ENCODE measurements around the gene TASP1.
"Not testable (repeated sequence)": the region's sequence is repeated elsewhere in the genome, so short reads cannot be mapped to it uniquely, and the experiment has no call there.

Gene TASP1

DNA sequence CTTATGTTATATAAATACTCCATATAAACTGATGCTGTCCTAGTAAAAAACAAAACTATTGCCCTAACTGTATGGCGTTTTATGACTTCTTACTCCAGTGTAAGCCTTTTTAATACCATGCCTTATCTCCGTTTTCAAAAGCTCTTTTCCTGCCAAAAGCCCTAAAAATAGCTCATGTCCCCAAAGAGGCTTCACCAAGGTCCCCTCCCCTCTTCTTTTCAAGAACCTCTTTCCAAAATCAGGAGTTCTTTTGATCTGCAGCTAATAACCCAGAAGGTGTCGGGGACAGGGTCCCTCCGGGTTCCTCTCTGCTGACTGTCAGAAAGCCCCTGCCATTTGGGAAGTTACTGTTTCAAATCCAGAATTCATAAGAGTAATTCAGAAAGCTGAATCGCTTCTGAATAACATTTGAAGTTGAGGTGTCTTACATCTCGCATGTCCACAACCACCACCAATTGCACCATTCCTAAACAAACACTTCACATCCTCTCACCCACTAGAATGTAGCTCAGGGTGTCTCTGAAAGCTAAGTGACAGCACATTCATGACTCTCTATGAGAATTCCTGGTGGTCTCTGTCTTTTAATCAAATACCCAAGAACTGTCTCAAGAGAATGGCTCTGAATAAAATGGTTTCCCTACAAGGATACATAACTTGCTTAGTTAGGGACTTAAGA lies 13.3 kb downstream of the TASP1 start:
- Mint-ChIP-seq H3K9me3 (no peaks in the 10 kb centered on the region), H3K27me3 (no peaks in the 10 kb centered on the region), H3K4me1 (no peaks in the 10 kb centered on the region), H3K27ac (no peak overlapping the region), H3K36me3 (peaks cover 33% of the 10 kb centered on the region), H3K4me3 (no peak overlapping the region)
- ATAC-seq (ENCODE audit: low read depth) (no peak), DNase-seq (ENCODE audit: low spot score in 2 of 2) (no peak)

DNA sequence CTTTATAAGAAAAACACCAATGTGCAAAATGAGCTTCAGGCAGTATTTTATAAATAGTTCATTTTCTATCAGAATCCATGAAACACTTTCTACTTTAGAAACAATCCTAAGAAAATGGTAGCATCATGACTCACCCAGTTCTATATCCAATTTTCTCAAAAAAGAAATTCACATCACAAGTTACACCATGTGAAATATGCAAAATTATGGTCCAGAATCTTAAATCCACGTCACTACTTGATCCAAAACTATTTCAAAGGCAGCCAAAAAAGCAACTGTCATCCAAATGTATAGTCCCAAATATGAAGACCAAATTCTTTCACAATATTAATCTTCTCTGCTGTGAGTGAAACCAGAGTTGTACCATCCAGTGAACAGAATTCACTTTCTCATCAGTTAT lies 19.3 kb downstream of the TASP1 start:
- ATAC-seq (ENCODE audit: low read depth); DNase-seq (ENCODE audit: low spot score in 2 of 2); H3K4me3 Mint-ChIP-seq; H3K4me1 Mint-ChIP-seq; H3K27ac Mint-ChIP-seq; H3K27me3 Mint-ChIP-seq; H3K9me3 Mint-ChIP-seq: not testable (repeated sequence)
- H3K36me3 Mint-ChIP-seq = peaks cover 25% of the 10 kb centered on the region

DNA sequence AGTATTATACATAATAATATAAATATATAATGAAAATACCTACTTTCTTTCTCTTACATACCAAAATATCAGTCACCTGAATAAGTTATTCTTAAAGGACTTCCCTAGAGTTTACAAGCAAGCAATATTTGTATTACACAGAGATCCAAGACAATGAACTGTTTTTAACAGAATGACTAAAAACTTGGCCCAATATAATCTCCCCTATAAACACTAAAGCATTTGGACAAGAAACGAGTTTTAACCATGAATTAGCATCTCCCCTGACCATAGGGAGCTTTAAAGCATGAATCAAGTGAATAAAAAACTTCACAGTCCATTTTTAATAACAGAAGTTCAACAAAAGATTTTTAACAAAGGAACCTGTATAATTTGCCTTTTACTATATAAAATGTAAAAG lies 20.3 kb downstream of the TASP1 start:
- H3K4me3 Mint-ChIP-seq; H3K4me1 Mint-ChIP-seq; ATAC-seq (ENCODE audit: low read depth); DNase-seq (ENCODE audit: low spot score in 2 of 2); H3K27me3 Mint-ChIP-seq; H3K9me3 Mint-ChIP-seq; H3K27ac Mint-ChIP-seq: not testable (repeated sequence)
- peaks cover 25% of the 10 kb centered on the region for H3K36me3 Mint-ChIP-seq

DNA sequence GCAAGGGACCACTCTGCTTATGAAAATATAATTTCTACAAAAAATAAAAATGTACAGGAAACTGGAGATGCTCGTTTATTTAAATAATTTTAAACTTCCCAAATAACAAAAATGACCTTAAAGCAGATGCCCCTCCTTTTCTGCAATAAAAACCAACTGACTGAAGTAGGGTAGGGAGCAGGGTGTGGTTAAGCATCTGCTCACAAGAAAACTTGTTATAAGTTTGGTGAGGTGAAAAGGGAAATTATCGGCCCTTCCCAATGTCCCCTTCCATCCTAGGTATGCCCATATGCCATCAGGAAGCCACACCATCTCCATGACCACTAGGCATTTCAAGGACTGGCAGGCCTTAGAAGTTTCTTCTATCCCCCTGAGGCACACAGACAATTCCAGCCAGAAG lies 21.1 kb downstream of the TASP1 start:
- ATAC-seq (ENCODE audit: low read depth); H3K4me3 Mint-ChIP-seq; H3K27ac Mint-ChIP-seq; H3K4me1 Mint-ChIP-seq; H3K27me3 Mint-ChIP-seq; DNase-seq (ENCODE audit: low spot score in 2 of 2); H3K9me3 Mint-ChIP-seq: not testable (repeated sequence)
- peaks cover 23% of the 10 kb centered on the region for H3K36me3 Mint-ChIP-seq

DNA sequence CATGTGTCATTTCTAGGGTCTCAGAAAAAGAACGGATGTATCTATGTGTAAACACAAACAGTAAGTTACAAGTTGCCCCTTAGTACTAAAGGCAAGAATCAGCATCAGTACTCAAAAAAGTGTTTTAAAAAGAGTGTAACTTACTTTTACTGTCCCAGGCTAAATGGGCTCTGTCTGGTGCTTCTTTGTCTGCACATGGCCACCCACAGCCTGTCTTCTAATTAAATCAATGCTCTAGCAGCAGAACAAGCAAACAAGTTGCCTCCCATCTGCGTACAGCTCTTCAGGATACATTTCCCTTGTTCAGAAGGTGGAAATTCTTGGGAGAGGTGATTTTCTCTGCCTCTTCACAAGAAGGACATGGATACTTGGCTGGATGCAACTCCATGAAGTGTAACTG lies 22.0 kb downstream of the TASP1 start:
- H3K27me3 Mint-ChIP-seq; H3K4me3 Mint-ChIP-seq; H3K9me3 Mint-ChIP-seq; DNase-seq (ENCODE audit: low spot score in 2 of 2); H3K27ac Mint-ChIP-seq; H3K4me1 Mint-ChIP-seq; ATAC-seq (ENCODE audit: low read depth): not testable (repeated sequence)
- peaks cover 15% of the 10 kb centered on the region for H3K36me3 Mint-ChIP-seq

DNA sequence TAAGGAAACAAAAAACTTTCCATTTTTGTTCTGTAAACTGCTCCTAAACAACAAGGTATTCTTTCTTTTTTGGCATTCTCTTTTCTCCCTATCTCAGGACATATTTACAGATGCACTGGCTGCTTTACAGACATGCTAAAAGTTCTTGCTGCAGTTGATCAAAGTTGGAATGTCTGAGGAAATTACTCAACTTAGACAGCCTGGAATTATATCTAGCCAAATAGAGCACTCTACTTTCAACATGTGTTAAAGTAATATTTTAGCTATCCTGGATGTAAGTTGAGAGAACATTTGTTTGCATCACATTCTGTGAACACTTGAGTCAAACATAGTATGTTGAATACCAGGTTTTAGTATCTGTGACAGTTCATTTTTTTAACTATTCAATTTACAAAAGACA lies 24.8 kb downstream of the TASP1 start:
- Mint-ChIP-seq H3K4me3 (no peak overlapping the region), H3K9me3 (no peaks in the 10 kb centered on the region), H3K4me1 (no peaks in the 10 kb centered on the region), H3K27me3 (no peaks in the 10 kb centered on the region), H3K27ac (no peak overlapping the region), H3K36me3 (peaks cover 15% of the 10 kb centered on the region)
- ATAC-seq (ENCODE audit: low read depth) (no peak), DNase-seq (ENCODE audit: low spot score in 2 of 2) (no peak)

DNA sequence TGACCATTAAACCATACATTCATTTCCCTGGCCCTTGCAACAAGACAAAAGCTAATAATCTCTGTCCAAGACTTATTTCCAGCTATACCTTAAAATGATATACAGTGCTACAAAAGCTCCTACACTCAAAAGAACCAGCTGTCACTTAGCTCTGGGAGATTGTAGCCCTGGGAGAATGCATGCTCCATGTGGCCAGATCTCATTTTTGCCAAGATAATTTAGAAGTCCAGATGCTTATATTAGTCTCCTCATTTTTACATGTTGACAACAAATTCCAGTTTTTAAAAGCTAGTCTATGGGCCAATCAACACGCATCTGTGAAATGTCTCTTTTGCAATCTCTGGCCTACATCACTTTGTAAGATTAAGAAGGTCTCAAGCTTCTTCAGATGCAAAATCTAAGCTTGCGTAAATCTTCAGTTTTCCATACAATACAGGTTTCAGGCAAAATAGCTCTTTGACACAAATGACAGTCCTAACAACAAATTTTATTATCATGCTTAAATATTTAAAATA lies 27.1 kb downstream of the TASP1 start:
- no peaks in the 10 kb centered on the region for H3K27me3 Mint-ChIP-seq
- no peak overlapping the region for H3K27ac Mint-ChIP-seq
- no peak for DNase-seq (ENCODE audit: low spot score in 2 of 2)
- peaks cover 13% of the 10 kb centered on the region for H3K36me3 Mint-ChIP-seq
- no peak for ATAC-seq (ENCODE audit: low read depth)
- H3K4me1 Mint-ChIP-seq = no peaks in the 10 kb centered on the region
- H3K9me3 Mint-ChIP-seq = no peaks in the 10 kb centered on the region
- no peak overlapping the region for H3K4me3 Mint-ChIP-seq

DNA sequence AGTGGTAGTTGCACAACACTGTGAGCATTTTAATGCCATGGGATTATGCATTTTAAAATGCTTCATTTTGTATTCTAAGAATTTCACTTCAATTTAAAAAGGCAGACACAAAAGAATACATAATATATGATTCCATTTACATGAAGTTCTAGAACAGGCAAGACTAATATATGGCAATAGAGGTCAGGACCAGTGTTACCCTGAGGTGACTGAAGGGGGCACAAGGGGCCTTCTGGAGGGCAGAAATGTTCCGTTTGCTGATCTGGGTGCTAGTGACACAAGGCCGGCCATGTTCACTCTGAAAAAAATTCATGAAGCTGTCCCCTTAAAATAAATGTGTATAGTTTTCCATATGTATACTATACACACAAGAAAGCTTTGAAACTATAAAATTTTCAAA lies 28.5 kb downstream of the TASP1 start:
- Mint-ChIP-seq H3K4me1 (no peaks in the 10 kb centered on the region), H3K27me3 (no peaks in the 10 kb centered on the region), H3K9me3 (no peaks in the 10 kb centered on the region), H3K27ac (no peak overlapping the region), H3K4me3 (no peak overlapping the region), H3K36me3 (peaks cover 13% of the 10 kb centered on the region)
- no peak for DNase-seq (ENCODE audit: low spot score in 2 of 2)
- ATAC-seq (ENCODE audit: low read depth) = peak; percentile 70

DNA sequence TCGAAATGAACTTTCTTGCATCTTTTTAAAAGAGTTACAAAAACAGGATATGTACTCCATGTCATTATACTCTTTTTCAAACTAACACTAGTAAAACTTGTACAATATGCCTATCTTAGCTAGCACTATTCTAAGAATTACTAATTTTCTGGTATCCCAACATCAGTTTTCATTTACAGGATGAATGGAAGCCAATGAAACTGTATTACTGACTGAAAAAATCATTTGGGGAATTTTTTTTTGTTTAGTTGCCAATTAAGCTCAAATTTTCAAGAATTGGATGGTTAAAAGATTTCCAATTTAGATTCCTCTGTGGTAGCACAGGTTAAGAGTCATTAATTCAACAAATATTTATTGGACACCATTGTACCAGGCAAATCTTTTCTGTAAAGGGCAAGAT lies 30.7 kb downstream of the TASP1 start:
- Mint-ChIP-seq H3K9me3 (no peaks in the 10 kb centered on the region), H3K27ac (no peak overlapping the region), H3K4me3 (no peak overlapping the region), H3K27me3 (no peaks in the 10 kb centered on the region), H3K4me1 (no peaks in the 10 kb centered on the region), H3K36me3 (peaks cover 20% of the 10 kb centered on the region)
- DNase-seq (ENCODE audit: low spot score in 2 of 2) (no peak), ATAC-seq (ENCODE audit: low read depth) (no peak)

DNA sequence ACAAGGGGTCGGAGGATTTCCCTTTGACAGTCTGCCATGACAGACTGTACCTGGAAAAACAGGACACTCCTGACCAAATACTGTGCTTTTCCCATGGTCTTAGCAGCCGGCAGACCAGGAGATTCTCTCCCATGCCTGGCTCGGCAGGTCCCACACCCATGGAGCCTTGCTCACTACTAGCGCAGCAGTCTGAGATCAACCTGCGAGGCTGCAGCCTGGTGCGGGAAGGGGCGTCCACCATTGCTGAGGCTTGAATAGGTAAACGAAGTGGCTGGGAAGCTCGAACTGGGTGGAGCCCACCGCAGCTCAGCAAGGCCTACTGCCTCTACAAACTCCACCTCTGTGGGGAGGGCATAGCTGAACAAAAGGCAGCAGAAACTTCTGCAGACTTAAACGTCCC lies 45.3 kb downstream of the TASP1 start:
- H3K4me1 Mint-ChIP-seq; H3K27ac Mint-ChIP-seq; H3K9me3 Mint-ChIP-seq; H3K4me3 Mint-ChIP-seq; ATAC-seq (ENCODE audit: low read depth); DNase-seq (ENCODE audit: low spot score in 2 of 2); H3K27me3 Mint-ChIP-seq: not testable (repeated sequence)
- H3K36me3 Mint-ChIP-seq = peaks cover 13% of the 10 kb centered on the region

DNA sequence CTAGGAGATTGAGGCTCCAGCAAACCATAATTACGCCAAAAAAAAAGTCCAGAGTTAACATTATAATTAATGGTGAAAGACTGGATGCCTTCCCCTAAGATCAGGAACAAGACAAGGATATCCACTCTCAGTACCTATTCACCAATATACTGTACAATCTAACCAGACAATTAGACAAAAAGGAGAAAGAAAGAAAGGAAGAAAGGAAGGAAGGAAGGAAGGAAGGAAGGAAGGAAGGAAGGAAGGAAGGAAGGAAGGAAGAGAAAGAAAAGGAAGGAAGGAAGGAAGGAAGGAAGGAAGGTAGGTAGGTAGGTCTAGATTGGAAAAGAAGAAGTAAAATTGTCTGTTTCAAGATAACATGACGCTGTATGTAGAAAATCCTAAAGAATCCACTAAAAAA lies 50.7 kb downstream of the TASP1 start:
- no peak overlapping the region for H3K4me3 Mint-ChIP-seq
- peaks cover 16% of the 10 kb centered on the region for H3K36me3 Mint-ChIP-seq
- no peak overlapping the region for H3K27ac Mint-ChIP-seq

DNA sequence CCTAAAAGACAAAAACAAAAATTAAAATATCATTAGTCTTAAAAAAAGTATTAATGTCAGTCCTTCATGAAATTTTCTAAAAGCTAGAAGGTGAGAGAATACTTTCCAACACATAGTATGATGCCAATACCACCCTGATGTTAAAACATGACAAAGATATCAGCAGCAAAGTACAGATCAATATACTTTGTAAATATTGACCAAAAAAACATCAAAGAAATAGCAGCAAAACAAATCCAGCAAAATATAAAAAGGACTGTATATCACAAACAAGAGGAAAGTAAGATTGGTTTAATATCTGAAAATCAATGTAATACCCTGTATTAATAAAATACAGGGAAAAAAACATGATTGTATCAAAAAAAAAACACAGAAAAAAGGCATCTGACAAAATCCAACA lies 51.4 kb downstream of the TASP1 start:
- peaks cover 5% of the 10 kb centered on the region for H3K4me1 Mint-ChIP-seq
- no peak overlapping the region for H3K4me3 Mint-ChIP-seq
- ATAC-seq (ENCODE audit: low read depth) (no peak), DNase-seq (ENCODE audit: low spot score in 2 of 2) (no peak)
- no peak overlapping the region for H3K27ac Mint-ChIP-seq
- H3K36me3 Mint-ChIP-seq = peaks cover 18% of the 10 kb centered on the region
- peaks cover 7% of the 10 kb centered on the region for H3K9me3 Mint-ChIP-seq
- no peaks in the 10 kb centered on the region for H3K27me3 Mint-ChIP-seq

More for the DNA sequence above, 50.7 kb downstream of the TASP1 start:
- H3K4me1 Mint-ChIP-seq = peaks cover 5% of the 10 kb centered on the region
- ATAC-seq (ENCODE audit: low read depth) (no peak), DNase-seq (ENCODE audit: low spot score in 2 of 2) (no peak)
- no peaks in the 10 kb centered on the region for H3K27me3 Mint-ChIP-seq
- peaks cover 7% of the 10 kb centered on the region for H3K9me3 Mint-ChIP-seq

DNA sequence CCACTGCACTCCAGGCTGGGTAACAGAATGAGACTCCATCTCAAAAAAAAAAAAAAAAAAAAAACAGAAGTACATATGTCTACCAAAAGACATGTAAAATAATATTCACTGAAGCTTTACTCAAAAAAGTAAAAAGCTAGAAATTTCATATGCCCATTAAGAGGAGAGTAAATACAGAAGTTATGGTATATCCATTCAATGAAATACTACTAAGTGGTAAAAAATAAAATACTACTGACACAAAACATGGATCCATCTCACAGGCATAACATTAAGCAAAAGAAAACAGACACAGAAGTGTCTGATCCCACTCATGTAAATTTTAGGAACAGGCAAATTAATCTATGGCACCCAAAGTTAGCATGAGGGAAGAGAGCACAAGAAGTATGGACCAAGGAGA lies 52.6 kb downstream of the TASP1 start:
- Mint-ChIP-seq H3K27me3 (no peaks in the 10 kb centered on the region), H3K36me3 (peaks cover 18% of the 10 kb centered on the region), H3K27ac (no peak overlapping the region), H3K4me3 (no peak overlapping the region), H3K9me3 (peaks cover 7% of the 10 kb centered on the region), H3K4me1 (peaks cover 3% of the 10 kb centered on the region)
- DNase-seq (ENCODE audit: low spot score in 2 of 2) (no peak), ATAC-seq (ENCODE audit: low read depth) (no peak)

DNA sequence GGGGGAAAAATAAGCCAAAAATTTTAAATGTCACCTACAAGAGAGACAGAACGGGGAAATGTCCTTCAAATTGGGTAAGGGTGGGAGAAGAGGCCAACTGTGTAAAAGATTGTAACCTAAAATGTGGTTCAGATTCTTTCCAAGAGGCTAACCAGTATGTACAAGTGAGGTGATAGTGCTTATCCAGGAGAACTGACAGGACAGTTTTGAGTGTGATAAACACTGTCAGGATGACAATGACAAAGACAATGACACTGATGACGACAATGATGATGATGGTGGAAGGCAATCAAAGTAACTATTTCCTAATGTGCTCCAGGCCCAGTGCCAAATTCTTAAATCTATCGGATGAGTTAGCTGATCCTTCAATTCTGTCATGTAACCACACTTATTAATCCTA lies 57.3 kb downstream of the TASP1 start:
- no peaks in the 10 kb centered on the region for H3K4me1 Mint-ChIP-seq
- H3K9me3 Mint-ChIP-seq = peaks cover 5% of the 10 kb centered on the region
- H3K36me3 Mint-ChIP-seq = peaks cover 30% of the 10 kb centered on the region

DNA sequence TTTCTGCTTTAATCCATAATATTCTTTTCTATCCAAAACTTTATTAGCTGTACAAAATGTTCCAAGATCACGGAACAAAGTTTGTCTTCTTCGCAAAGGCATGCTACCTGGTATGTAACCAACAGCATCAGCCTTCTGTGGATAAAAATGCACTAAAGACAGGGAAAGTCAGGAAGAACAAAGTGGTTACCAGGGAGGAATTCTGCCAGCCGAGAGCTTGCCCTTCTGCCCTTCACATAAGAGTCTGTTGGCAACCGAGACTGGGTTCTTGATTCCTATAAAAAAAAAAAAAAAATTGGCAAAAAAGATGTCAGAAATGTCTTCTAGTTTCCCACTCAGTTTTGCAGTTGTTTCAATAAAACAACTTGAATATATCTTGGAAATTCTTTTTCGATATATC lies 58.0 kb downstream of the TASP1 start:
- ATAC-seq (ENCODE audit: low read depth) (no peak), DNase-seq (ENCODE audit: low spot score in 2 of 2) (no peak)
- H3K27me3 Mint-ChIP-seq = no peaks in the 10 kb centered on the region
- peaks cover 34% of the 10 kb centered on the region for H3K36me3 Mint-ChIP-seq
- H3K4me3 Mint-ChIP-seq = no peak overlapping the region
- no peak overlapping the region for H3K27ac Mint-ChIP-seq
- peaks cover 3% of the 10 kb centered on the region for H3K9me3 Mint-ChIP-seq
- no peaks in the 10 kb centered on the region for H3K4me1 Mint-ChIP-seq

More for the DNA sequence above, 57.3 kb downstream of the TASP1 start:
- H3K4me3 Mint-ChIP-seq = no peak overlapping the region
- no peak overlapping the region for H3K27ac Mint-ChIP-seq
- no peak for DNase-seq (ENCODE audit: low spot score in 2 of 2)
- no peak for ATAC-seq (ENCODE audit: low read depth)
- H3K27me3 Mint-ChIP-seq = no peaks in the 10 kb centered on the region

Data from memory B cell (primary cell).